Endothelial cell (in vitro differentiated cells): ENCODE measurements around the gene LOXL1. TPM values are rescaled to one million over a fixed set of nuclear protein-coding genes. Genes with fewer than 3 reads are reported as not detected.

Experiments
- DNase-seq: peaks from one replicate; pipeline ENCODE4 v3.0.0; 2021; ENCODE audit warnings: low spot score
- H3K27ac Mint-ChIP-seq: one replicate; pipeline ENCODE4 v1.8.0; 2021; ENCODE audit warnings: mixed read lengths, inconsistent platforms; ENCODE audit not compliant: unreplicated experiment
- H3K27me3 Mint-ChIP-seq: one replicate; pipeline ENCODE4 v1.8.0; 2021; ENCODE audit warnings: mild to moderate bottlenecking, moderate library complexity, mixed read lengths, inconsistent platforms; ENCODE audit not compliant: unreplicated experiment
- H3K36me3 Mint-ChIP-seq: one replicate; pipeline ENCODE4 v1.8.0; 2021; ENCODE audit warnings: mild to moderate bottlenecking, low read depth, mixed read lengths, inconsistent platforms; ENCODE audit not compliant: unreplicated experiment
- H3K4me1 Mint-ChIP-seq: one replicate; pipeline ENCODE4 v1.8.0; 2021; ENCODE audit warnings: mild to moderate bottlenecking, mixed read lengths, inconsistent platforms; ENCODE audit not compliant: unreplicated experiment
- H3K4me3 Mint-ChIP-seq: one replicate; pipeline ENCODE4 v1.8.0; 2021; ENCODE audit warnings: mild to moderate bottlenecking, mixed read lengths, inconsistent platforms; ENCODE audit not compliant: unreplicated experiment
- H3K9me3 Mint-ChIP-seq: one replicate; pipeline ENCODE4 v1.8.0; 2021; ENCODE audit warnings: mixed read lengths, inconsistent platforms; ENCODE audit not compliant: unreplicated experiment
- total RNA-seq: library from RNA; stranded (reverse); fragmentation: NEBNext Ultra II Directional; extraction: Animal tissue kit (Norgen Biotek cat#: 25700); gene quantifications from one replicate; pipeline ENCODE4 v1.2.1, GENCODE V29; 2021; ENCODE audit not compliant: unreplicated experiment
- TF ChIP-seq, protein P1 (sequence below): fragments of 200-600 bp; sonication (generic); IDR thresholded peaks from one replicate; pipeline ENCODE4 v1.5.0; 2021; ENCODE audit warnings: antibody characterized with exemption; ENCODE audit not compliant: unreplicated experiment

The LOXL1 gene
- total RNA-seq, 1 donor from 2014 or later = 156 TPM

DNA sequence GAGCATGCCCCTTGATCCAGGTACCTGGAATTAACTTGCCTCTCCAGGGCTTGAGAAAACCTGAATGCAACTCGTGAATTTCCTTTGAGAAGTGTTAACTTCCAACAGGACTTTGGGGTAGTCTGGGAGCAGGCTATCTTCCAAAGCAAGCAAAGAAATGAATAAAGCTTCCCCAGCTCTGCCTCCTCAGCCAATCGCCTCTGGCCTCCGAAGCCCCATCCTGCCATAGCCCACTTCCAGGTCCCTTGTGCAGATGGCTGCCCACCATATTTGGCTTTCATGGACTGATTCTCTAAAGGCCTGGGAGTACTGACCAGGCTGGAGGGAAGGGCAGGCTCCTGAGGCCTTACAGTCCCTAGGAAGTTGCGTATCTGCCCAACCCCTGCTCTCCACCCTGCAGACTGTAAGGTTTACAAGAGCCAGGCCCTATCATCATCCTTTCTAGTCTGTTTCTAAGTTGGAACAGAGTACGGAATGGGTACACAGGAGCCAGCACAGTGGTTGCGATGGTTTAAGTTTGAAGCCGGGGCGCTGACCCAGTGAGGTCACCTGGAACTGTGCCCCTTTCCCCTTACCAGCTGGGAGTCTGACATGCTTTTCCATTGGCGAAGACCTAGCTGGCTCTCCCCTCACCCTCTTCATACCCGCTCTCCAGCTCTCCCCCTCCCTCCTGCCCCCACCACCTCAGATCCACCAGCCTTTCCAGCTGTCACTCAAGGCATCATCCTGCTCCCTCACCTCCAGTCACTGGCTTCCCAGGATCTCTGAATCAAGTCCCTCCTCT is 67.1 kb downstream of the LOXL1 start:
- TF ChIP-seq, protein P1, sequence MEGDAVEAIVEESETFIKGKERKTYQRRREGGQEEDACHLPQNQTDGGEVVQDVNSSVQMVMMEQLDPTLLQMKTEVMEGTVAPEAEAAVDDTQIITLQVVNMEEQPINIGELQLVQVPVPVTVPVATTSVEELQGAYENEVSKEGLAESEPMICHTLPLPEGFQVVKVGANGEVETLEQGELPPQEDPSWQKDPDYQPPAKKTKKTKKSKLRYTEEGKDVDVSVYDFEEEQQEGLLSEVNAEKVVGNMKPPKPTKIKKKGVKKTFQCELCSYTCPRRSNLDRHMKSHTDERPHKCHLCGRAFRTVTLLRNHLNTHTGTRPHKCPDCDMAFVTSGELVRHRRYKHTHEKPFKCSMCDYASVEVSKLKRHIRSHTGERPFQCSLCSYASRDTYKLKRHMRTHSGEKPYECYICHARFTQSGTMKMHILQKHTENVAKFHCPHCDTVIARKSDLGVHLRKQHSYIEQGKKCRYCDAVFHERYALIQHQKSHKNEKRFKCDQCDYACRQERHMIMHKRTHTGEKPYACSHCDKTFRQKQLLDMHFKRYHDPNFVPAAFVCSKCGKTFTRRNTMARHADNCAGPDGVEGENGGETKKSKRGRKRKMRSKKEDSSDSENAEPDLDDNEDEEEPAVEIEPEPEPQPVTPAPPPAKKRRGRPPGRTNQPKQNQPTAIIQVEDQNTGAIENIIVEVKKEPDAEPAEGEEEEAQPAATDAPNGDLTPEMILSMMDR = no peak
- H3K4me3 Mint-ChIP-seq = peak overlapping the region; percentile 97
- peak overlapping the region; percentile 82 for H3K27ac Mint-ChIP-seq
- peaks cover 47% of the 10 kb centered on the region for H3K4me1 Mint-ChIP-seq
- peaks cover 13% of the 10 kb centered on the region for H3K27me3 Mint-ChIP-seq
- H3K9me3 Mint-ChIP-seq = no peaks in the 10 kb centered on the region
- no peak for DNase-seq
- H3K36me3 Mint-ChIP-seq = peaks cover 4% of the 10 kb centered on the region

DNA sequence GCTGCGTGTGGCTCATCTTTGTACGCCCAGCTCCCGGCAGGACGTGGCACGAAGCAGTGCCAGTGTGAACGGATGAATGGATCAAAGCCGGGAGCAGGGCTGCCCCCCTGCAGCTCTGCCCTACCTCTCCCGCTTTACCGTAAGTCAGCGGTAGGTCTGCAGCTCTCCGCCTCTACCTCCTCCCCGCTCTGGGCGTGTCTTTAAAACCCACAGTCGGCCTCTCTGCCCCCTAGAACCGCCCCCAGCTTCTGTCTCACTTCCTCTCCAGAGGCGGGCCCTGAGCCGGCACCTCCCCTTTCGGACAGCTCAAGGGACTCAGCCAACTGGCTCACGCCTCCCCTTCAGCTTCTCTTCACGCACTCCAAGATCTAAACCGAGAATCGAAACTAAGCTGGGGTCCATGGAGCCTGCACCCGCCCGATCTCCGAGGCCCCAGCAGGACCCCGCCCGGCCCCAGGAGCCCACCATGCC is 68.2 kb downstream of the LOXL1 start, which contains the start of gene PML:
TSS of gene PML (plus strand) at position 304 of the 471 bp plus-strand sequence. CDS start at position 401, 97 bp downstream.
- peak; percentile 88 for DNase-seq
- Mint-ChIP-seq H3K4me3 (peak within 1 kb of the TSS; percentile 97), H3K4me1 (peaks cover 55% of the 10 kb centered on the region), H3K27me3 (peaks cover 13% of the 10 kb centered on the region), H3K27ac (peak within 1 kb of the TSS; percentile 82), H3K9me3 (no peaks in the 10 kb centered on the region), H3K36me3 (peaks cover 10% of the 10 kb centered on the region)
- TF ChIP-seq, protein P1 = no peak

DNA sequence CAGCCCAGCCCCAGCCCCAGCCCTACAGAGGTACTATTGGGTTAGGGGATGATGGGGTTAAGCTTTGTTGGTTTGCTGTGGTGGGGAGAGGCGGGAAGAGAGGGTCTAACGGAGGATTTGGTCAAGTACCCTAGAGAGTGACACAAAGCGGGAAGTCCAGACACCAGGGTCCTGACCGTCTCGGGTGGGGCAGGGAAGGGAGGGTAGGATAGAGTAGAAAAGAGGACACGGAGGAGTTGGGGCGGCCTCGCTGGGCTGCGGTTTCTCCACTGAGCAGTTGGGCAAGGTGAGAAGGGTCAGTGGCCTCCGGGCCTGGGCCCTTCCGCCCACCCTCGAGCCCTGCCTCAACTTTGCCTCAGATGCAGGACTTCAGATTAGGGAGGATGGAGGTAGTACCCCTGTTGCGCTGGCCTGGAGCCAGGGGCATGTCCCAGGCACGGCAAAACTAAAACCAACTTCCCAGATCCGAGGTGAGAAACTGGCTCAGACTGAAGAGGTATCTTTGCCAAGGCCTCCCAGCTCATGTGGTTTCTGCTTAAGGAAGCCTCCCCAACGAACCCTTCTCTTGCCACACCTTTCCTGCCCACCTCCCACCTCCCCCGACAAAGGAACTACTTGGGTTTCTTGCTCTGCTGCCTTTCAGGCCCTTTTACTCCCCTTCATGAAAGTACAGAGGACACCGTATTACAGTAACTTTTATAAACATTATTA is 68.8 kb downstream of the LOXL1 start:
- Mint-ChIP-seq H3K4me1 (peaks cover 54% of the 10 kb centered on the region), H3K27me3 (peaks cover 13% of the 10 kb centered on the region), H3K4me3 (peak overlapping the region; percentile 97), H3K36me3 (peaks cover 10% of the 10 kb centered on the region), H3K9me3 (no peaks in the 10 kb centered on the region), H3K27ac (peak overlapping the region; percentile 82)
- no peak for DNase-seq
- TF ChIP-seq, protein P1 = no peak

DNA sequence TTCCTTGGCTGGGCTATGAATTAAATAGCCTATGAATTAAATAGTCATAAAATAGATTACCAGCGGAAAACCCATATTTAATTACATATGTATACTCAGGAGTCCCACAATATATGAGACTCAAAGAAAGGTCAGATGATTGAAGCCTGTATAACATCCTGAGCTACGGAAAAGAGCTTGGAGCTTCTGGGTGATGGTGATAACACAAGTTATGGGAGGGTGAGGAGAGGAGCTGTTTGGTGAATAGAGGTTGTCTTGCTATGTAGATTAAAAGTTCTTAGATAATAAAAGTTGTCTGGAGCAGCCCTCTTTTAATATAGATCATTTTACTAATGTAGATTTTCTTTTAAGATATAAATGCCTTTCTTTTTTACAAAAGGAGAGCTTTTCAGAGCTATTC is 70.0 kb downstream of the LOXL1 start:
- H3K36me3 Mint-ChIP-seq = peaks cover 16% of the 10 kb centered on the region
- H3K27ac Mint-ChIP-seq = peak overlapping the region; percentile 44
- peaks cover 53% of the 10 kb centered on the region for H3K4me1 Mint-ChIP-seq
- DNase-seq = no peak
- TF ChIP-seq, protein P1 = no peak
- peaks cover 9% of the 10 kb centered on the region for H3K27me3 Mint-ChIP-seq
- peak overlapping the region; percentile 97 for H3K4me3 Mint-ChIP-seq
- no peaks in the 10 kb centered on the region for H3K9me3 Mint-ChIP-seq
